A549 (cell line): Measurements from ENCODE around the gene MBD3L5. TPM values are rescaled to one million over a fixed set of nuclear protein-coding genes. Genes with fewer than 3 reads are reported as not detected.
"Not testable (repeated sequence)": the region's sequence is repeated elsewhere in the genome, so short reads cannot be mapped to it uniquely, and the experiment has no call there.

ENCODE experiments used
- ATAC-seq, 2 experiments: fragments of 200-7000 bp in 1 of 2; fragments of >200 bp in 1 of 2; cut with Nextera tagmentation in 1 of 2; cut with Tn5 transposase in 1 of 2; 3 replicates each; pipeline versions ENCODE4 v1.8.0 to v1.9.1; 2018 to 2020; ENCODE audit warnings: mild to moderate bottlenecking in 1 of 2, moderate library complexity in 1 of 2
- CTCF ChIA-PET: fragments of 300-600 bp; sonication (Branson Sonifier 250); formaldehyde crosslinking; extraction: SDS; loops from one replicate; lab custom pipeline; 2021; ENCODE audit warnings: antibody characterized with exemption, inconsistent platforms; lab: Yijun Ruan, JAX
- POLR2A ChIA-PET: fragments of 350-600 bp; formaldehyde crosslinking; extraction: SDS; loops from one replicate; lab custom pipeline; 2021; ENCODE audit warnings: antibody characterized with exemption, inconsistent platforms; lab: Yijun Ruan, JAX
- DNase-seq, 2 experiments: peaks; one replicate each; pipeline versions ENCODE4 v3.0.0 to v3.0.0-alpha.2; 2011 to 2016; ENCODE audit warnings: low read depth in 1 of 2, low spot score in 1 of 2
- FAIRE-seq: peaks from 2 replicates; lab custom pipeline; 2011; peaks lifted over from hg19 to GRCh38; lab: Jason Lieb, UNC
- H3K27ac ChIP-seq, 2 experiments: fragments of >200 bp; sonication (Bioruptor Twin); formaldehyde crosslinking; 3 replicates each; pipeline ENCODE4 v1.5.1; 2016 to 2017
- H3K4me1 ChIP-seq: fragments of >200 bp; sonication (Bioruptor Twin); formaldehyde crosslinking; 3 replicates; pipeline ENCODE4 v1.6.1; 2016
- H3K4me2 ChIP-seq: fragments of >200 bp; sonication (Bioruptor Twin); formaldehyde crosslinking; 3 replicates; pipeline ENCODE4 v1.6.1; 2016
- H3K4me3 ChIP-seq: fragments of >200 bp; sonication (Bioruptor Twin); formaldehyde crosslinking; 3 replicates; pipeline ENCODE4 v1.5.1; 2016
- H3K9me3 ChIP-seq: fragments of >200 bp; sonication (Bioruptor Twin); formaldehyde crosslinking; 3 replicates; pipeline ENCODE4 v1.6.1; 2016
- CEBPB ChIP-seq, 2 experiments: fragments of >200 bp in 1 of 2; sonication (Bioruptor Twin) in 1 of 2; formaldehyde crosslinking in 1 of 2; IDR thresholded peaks; 2 replicates each; pipeline ENCODE4 v1.6.1; 2012 to 2016
- ELK1 ChIP-seq: fragments of 150-350 bp; IDR thresholded peaks from 2 replicates; pipeline ENCODE4 v1.6.1; 2014; ENCODE audit warnings: low read depth, mild to moderate bottlenecking, low read length
- EP300 ChIP-seq, 2 experiments: fragments of >200 bp; sonication (Bioruptor Twin); formaldehyde crosslinking; IDR thresholded peaks; 2 replicates in 1 of 2; 3 replicates in 1 of 2; pipeline ENCODE4 v1.6.1; 2016 to 2017
- FOSB ChIP-seq: fragments of 250-450 bp; sonication (Bioruptor Pico); IDR thresholded peaks from 2 replicates; pipeline ENCODE4 v1.5.0; 2020; ENCODE audit warnings: mild to moderate bottlenecking, moderate library complexity
- HOXA7 ChIP-seq: fragments of 250-450 bp; sonication (Bioruptor Pico); IDR thresholded peaks from 2 replicates; pipeline ENCODE4 v1.5.0; 2020; ENCODE audit warnings: mild to moderate bottlenecking, moderate library complexity
- HOXB5 ChIP-seq: fragments of 250-450 bp; sonication (Bioruptor Pico); IDR thresholded peaks from 2 replicates; pipeline ENCODE4 v1.5.0; 2020; ENCODE audit warnings: mild to moderate bottlenecking, moderate library complexity
- MAX ChIP-seq: IDR thresholded peaks from 2 replicates; pipeline ENCODE4 v1.6.1; 2012
- NR3C1 ChIP-seq: fragments of >200 bp; sonication (Bioruptor Twin); formaldehyde crosslinking; IDR thresholded peaks from 3 replicates; pipeline ENCODE4 v1.6.1; 2017
- PHF8 ChIP-seq: fragments of 200-600 bp; sonication (generic); IDR thresholded peaks from 2 replicates; pipeline ENCODE4 v1.6.1; 2016; ENCODE audit warnings: low read depth, mild to moderate bottlenecking, antibody characterized with exemption, moderate library complexity, borderline replicate concordance
- RFX5 ChIP-seq: fragments of 450-650 bp; IDR thresholded peaks from 2 replicates; pipeline ENCODE4 v1.7.1; 2014; ENCODE audit warnings: antibody characterized with exemption, mild to moderate bottlenecking, moderate library complexity
- SMC3 ChIP-seq: fragments of >200 bp; sonication (Bioruptor Twin); formaldehyde crosslinking; IDR thresholded peaks from 3 replicates; pipeline ENCODE4 v1.6.1; 2018; ENCODE audit warnings: inconsistent platforms
- TFCP2L1 ChIP-seq: fragments of 250-450 bp; sonication (Bioruptor Pico); IDR thresholded peaks from 2 replicates; pipeline ENCODE4 v1.5.0; 2021; ENCODE audit warnings: mild to moderate bottlenecking
- TP53 ChIP-seq: fragments of 250-450 bp; sonication (Bioruptor Pico); IDR thresholded peaks from 2 replicates; pipeline ENCODE4 v1.5.0; 2021; ENCODE audit warnings: mild to moderate bottlenecking, moderate library complexity
- ZNF302 ChIP-seq: fragments of 250-450 bp; sonication (Bioruptor Pico); IDR thresholded peaks from 2 replicates; pipeline ENCODE4 v1.9.0; 2021; ENCODE audit warnings: inconsistent platforms, mild to moderate bottlenecking, moderate library complexity
- WGBS: methylation state at CpG from one replicate; pipeline ENCODE4 v1.1.6; 2017; ENCODE audit errors: missing lambda C conversion rate; 5-methylcytosine and 5-hydroxymethylcytosine counted together
- polyA plus RNA-seq, 4 experiments: library from polyadenylated mRNA; depleted of rRNA in 3 of 4; stranded (reverse); fragments of >200 nt; fragmentation: RNase III in 1 of 4; extraction: RNeasy Plus Mini Kit Qiagen cat#74134 plus additional on column Dnase treatment in 1 of 4; gene quantifications; 2 replicates in 3 of 4; 3 replicates in 1 of 4; pipeline ENCODE4 v1.2.3, GENCODE V29; 2011 to 2017

The MBD3L5 gene
- polyA plus RNA-seq, 2 of the 4 experiments (the other 2 are of a cell fraction), result not detected

- WGBS, result 72% methylated on average over 3 of the region's 5 CpGs
- ATAC-seq, DNase-seq, FAIRE-seq, H3K4me1 ChIP-seq, H3K4me2 ChIP-seq, H3K4me3 ChIP-seq, CTCF ChIA-PET, POLR2A ChIA-PET, H3K9me3 ChIP-seq, H3K27ac ChIP-seq: not testable (repeated sequence)
Measured at GRCh38 chr19:7051421-7051820, 21.0 kb downstream of the MBD3L5 start.

- 75% methylated on average over 7 of the region's 7 CpGs for WGBS
- FAIRE-seq, result not testable (repeated sequence)
Measured at GRCh38 chr19:7052896-7053295, 22.5 kb downstream of the MBD3L5 start.

GRCh38 chr19:7054635-7055368 is 24.4 kb downstream of the MBD3L5 start:
- DNase-seq, H3K27ac ChIP-seq, POLR2A ChIA-PET, H3K4me2 ChIP-seq, H3K4me1 ChIP-seq, FAIRE-seq, H3K4me3 ChIP-seq, CTCF ChIA-PET, H3K9me3 ChIP-seq, ATAC-seq: not testable (repeated sequence)
- WGBS, result 78% methylated on average over 14 of the region's 14 CpGs

More at GRCh38 chr19:7052896-7053295, 22.5 kb downstream of the MBD3L5 start:
- H3K4me1 ChIP-seq, H3K9me3 ChIP-seq, H3K4me2 ChIP-seq, CTCF ChIA-PET, ATAC-seq, H3K4me3 ChIP-seq, DNase-seq, H3K27ac ChIP-seq, POLR2A ChIA-PET: not testable (repeated sequence)

GRCh38 chr19:7055679-7056078 is 25.3 kb downstream of the MBD3L5 start:
- H3K4me3 ChIP-seq, POLR2A ChIA-PET, ATAC-seq, FAIRE-seq, H3K4me1 ChIP-seq, H3K27ac ChIP-seq, H3K9me3 ChIP-seq, DNase-seq, CTCF ChIA-PET, H3K4me2 ChIP-seq: not testable (repeated sequence)
- WGBS, result 74% methylated on average over 5 of the region's 14 CpGs

GRCh38 chr19:7056371-7056770 is 26.0 kb downstream of the MBD3L5 start:
- DNase-seq, POLR2A ChIA-PET, H3K4me3 ChIP-seq, H3K4me2 ChIP-seq, ATAC-seq, CTCF ChIA-PET, H3K9me3 ChIP-seq, FAIRE-seq, H3K27ac ChIP-seq, H3K4me1 ChIP-seq: not testable (repeated sequence)
- 90% methylated on average over 2 of the region's 16 CpGs for WGBS

GRCh38 chr19:7058576-7058975 is 28.2 kb downstream of the MBD3L5 start, which contains the start of gene MBD3L3:
TSS of gene MBD3L3 (minus strand) at chr19:7058676. CDS start at chr19:7058605, 71 bp downstream.
- POLR2A ChIA-PET, CTCF ChIA-PET, H3K4me3 ChIP-seq, FAIRE-seq, ATAC-seq, H3K9me3 ChIP-seq, DNase-seq, H3K27ac ChIP-seq, H3K4me2 ChIP-seq, H3K4me1 ChIP-seq: not testable (repeated sequence)
- 20% methylated on average over 1 of the region's 8 CpGs for WGBS

GRCh38 chr19:7059977-7060376 is 29.6 kb downstream of the MBD3L5 start:
- CTCF ChIA-PET, POLR2A ChIA-PET, DNase-seq, H3K9me3 ChIP-seq, FAIRE-seq, H3K27ac ChIP-seq, H3K4me2 ChIP-seq, H3K4me1 ChIP-seq, ATAC-seq, H3K4me3 ChIP-seq: not testable (repeated sequence)
- WGBS, result 8% methylated on average over 2 of the region's 2 CpGs

GRCh38 chr19:7063339-7063738 is 33.0 kb downstream of the MBD3L5 start:
- H3K4me3 ChIP-seq, result no peak overlapping the region
- no peak for DNase-seq
- H3K9me3 ChIP-seq, result no peaks in the 10 kb centered on the region; the same call in 2 of the 3 replicates
- no peak for FAIRE-seq
- ATAC-seq, result no peak
- no peak overlapping the region for H3K4me2 ChIP-seq
- CTCF ChIA-PET, result no interaction called here
- WGBS, result 40% methylated on average over 4 of the region's 4 CpGs
- no peaks in the 10 kb centered on the region for H3K4me1 ChIP-seq
- POLR2A ChIA-PET, result no interaction called here
- no peak overlapping the region for H3K27ac ChIP-seq
- TF ChIP-seq CEBPB (IDR thresholded peaks at IDR 0.05), result no peak
- TF ChIP-seq ZNF302, result no peak
- TF ChIP-seq HOXB5 (CRISPR knock-in tag), result no peak
- no peak for TF ChIP-seq HOXA7 (CRISPR knock-in tag)
- no peak for TF ChIP-seq MAX
- no peak for TF ChIP-seq FOSB (CRISPR knock-in tag)
- TF ChIP-seq SMC3, result no peak
- no peak for TF ChIP-seq RFX5
- no peak for TF ChIP-seq NR3C1
- no peak for TF ChIP-seq EP300 (IDR thresholded peaks at IDR 0.05)
- no peak for TF ChIP-seq PHF8
- TF ChIP-seq ELK1, result no peak
- TF ChIP-seq TP53 (CRISPR knock-in tag), result no peak
- TF ChIP-seq TFCP2L1, result no peak
